Astrocyte (in vitro differentiated cells and primary cell): Measurements from ENCODE around the gene MICAL3.

ENCODE experiments used
- EZH2 ChIP-seq: IDR thresholded peaks from 2 replicates; pipeline ENCODE4 v1.6.1; 2012; ENCODE audit warnings: mild to moderate bottlenecking, low read length, inconsistent platforms; ENCODE audit not compliant: insufficient read depth
- TF ChIP-seq, protein P1 (sequence below): IDR thresholded peaks from 2 replicates; pipeline ENCODE4 v1.5.1; 2011; ENCODE audit warnings: low read depth, mild to moderate bottlenecking, inconsistent platforms, low read length, moderate library complexity; ENCODE audit not compliant: insufficient read depth

DNA sequence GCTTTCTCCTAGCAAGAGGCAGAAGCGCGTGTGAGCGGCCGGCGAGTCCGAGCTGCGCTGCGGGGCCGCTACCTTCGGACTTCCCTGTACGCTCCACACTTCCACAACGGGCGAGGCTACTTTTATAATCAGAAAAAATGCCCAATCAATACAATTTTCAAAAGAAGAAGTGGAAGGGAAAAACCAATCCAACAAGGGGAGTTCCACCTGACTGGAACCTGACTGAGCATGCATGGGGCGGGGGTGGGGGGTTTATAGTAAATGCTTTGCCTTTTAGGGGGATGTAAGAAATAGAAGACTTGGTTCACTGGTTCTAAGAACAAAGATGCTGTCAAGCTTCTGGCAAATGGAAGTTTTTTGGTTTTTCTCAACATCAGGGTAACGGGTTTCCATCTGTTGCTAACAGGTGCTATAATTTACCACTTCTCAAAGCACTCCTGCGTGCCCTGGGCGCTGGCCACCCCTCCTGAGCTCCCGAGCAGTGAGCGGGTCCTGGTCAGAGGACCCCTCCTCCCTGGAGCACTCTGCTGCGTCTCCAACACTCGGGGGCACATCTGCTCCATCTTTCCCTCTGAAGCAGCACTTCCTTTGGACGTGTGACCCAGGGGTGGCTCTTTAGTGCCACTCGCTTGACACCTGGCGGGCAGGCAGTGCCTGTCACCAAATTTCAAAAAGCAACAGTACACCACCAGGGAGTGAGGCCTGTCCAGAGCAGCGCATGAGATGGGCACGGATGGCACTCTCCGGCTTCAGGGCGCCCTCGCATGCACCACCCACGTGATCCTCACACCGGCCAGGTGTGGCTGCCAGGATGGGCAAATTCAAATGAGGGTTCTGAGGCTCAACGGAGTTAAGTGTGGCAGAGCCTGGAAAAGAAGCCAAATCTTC, 228.5 kb downstream of the MICAL3 start:
- TF ChIP-seq, protein P1, sequence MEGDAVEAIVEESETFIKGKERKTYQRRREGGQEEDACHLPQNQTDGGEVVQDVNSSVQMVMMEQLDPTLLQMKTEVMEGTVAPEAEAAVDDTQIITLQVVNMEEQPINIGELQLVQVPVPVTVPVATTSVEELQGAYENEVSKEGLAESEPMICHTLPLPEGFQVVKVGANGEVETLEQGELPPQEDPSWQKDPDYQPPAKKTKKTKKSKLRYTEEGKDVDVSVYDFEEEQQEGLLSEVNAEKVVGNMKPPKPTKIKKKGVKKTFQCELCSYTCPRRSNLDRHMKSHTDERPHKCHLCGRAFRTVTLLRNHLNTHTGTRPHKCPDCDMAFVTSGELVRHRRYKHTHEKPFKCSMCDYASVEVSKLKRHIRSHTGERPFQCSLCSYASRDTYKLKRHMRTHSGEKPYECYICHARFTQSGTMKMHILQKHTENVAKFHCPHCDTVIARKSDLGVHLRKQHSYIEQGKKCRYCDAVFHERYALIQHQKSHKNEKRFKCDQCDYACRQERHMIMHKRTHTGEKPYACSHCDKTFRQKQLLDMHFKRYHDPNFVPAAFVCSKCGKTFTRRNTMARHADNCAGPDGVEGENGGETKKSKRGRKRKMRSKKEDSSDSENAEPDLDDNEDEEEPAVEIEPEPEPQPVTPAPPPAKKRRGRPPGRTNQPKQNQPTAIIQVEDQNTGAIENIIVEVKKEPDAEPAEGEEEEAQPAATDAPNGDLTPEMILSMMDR: no peak
- no peak for TF ChIP-seq EZH2
